WTC11 (cell line): ENCODE measurements around the gene NFS1. TPM values are rescaled to one million over a fixed set of nuclear protein-coding genes. Genes with fewer than 3 reads are reported as not detected.

Source experiments
- ATAC-seq: fragments of 200-7000 bp; cut with Tn5 transposase; 2 replicates; pipeline ENCODE4 v1.10.0; 2021; ENCODE audit warnings: mild to moderate bottlenecking, moderate library complexity
- CTCF ChIA-PET: fragments of 300-600 bp; sonication (Branson Sonifier 250); formaldehyde crosslinking; loops from one replicate; lab custom pipeline; 2021; ENCODE audit warnings: antibody characterized with exemption; lab: Charles Lee
- POLR2A ChIA-PET: fragments of 350-600 bp; sonication (Branson Sonifier 250); formaldehyde crosslinking; loops from one replicate; lab custom pipeline; 2021; ENCODE audit warnings: antibody characterized with exemption; lab: Charles Lee
- DNase-seq: peaks from one replicate; pipeline ENCODE4 v3.0.0; 2021; ENCODE audit warnings: low spot score
- H3K27ac Mint-ChIP-seq: 2 replicates; pipeline ENCODE4 v1.8.0; 2021; ENCODE audit warnings: mixed read lengths
- H3K27me3 Mint-ChIP-seq: 2 replicates; pipeline ENCODE4 v1.8.0; 2021; ENCODE audit warnings: low read depth, mild to moderate bottlenecking, moderate library complexity, mixed read lengths
- H3K36me3 Mint-ChIP-seq: 2 replicates; pipeline ENCODE4 v1.8.0; 2021; ENCODE audit warnings: mixed read lengths
- H3K4me1 Mint-ChIP-seq: 2 replicates; pipeline ENCODE4 v1.8.0; 2022; ENCODE audit warnings: mixed read lengths
- H3K4me3 Mint-ChIP-seq: 2 replicates; pipeline ENCODE4 v1.8.0; 2021; ENCODE audit warnings: mild to moderate bottlenecking, moderate library complexity, mixed read lengths
- H3K9me3 Mint-ChIP-seq: 2 replicates; pipeline ENCODE4 v1.8.0; 2021; ENCODE audit warnings: mixed read lengths
- ARID4B ChIP-seq: sonication (generic); formaldehyde crosslinking; IDR thresholded peaks from 2 replicates; pipeline ENCODE4 v1.8.0; 2023; ENCODE audit warnings: missing genetic modification reagents, mild to moderate bottlenecking, borderline replicate concordance
- ATF3 ChIP-seq: sonication (generic); formaldehyde crosslinking; conservative IDR thresholded peaks from 2 replicates; pipeline ENCODE4 v1.8.1; 2022; ENCODE audit warnings: mild to moderate bottlenecking, missing genetic modification reagents
- E2F5 ChIP-seq: sonication (generic); formaldehyde crosslinking; IDR thresholded peaks from 2 replicates; pipeline ENCODE4 v1.8.1; 2022; ENCODE audit warnings: mild to moderate bottlenecking, moderate library complexity, missing genetic modification reagents
- ELF4 ChIP-seq: sonication (generic); formaldehyde crosslinking; IDR thresholded peaks from 2 replicates; pipeline ENCODE4 v1.8.1; 2022; ENCODE audit warnings: low read depth, mild to moderate bottlenecking, moderate library complexity, missing genetic modification reagents
- FOXJ3 ChIP-seq: sonication (generic); formaldehyde crosslinking; IDR thresholded peaks from 2 replicates; pipeline ENCODE4 v1.9.0; 2021; ENCODE audit warnings: missing genetic modification reagents, mild to moderate bottlenecking, borderline replicate concordance
- FOXP4 ChIP-seq: sonication (generic); formaldehyde crosslinking; IDR thresholded peaks from 2 replicates; pipeline ENCODE4 v1.8.0; 2022; ENCODE audit warnings: mild to moderate bottlenecking, missing genetic modification reagents
- GRHL2 ChIP-seq: fragments of 250-450 bp; sonication (Bioruptor Pico); IDR thresholded peaks from 2 replicates; pipeline ENCODE4 v1.8.0; 2022; ENCODE audit warnings: mild to moderate bottlenecking, moderate library complexity; ENCODE audit not compliant: insufficient replicate concordance, severe bottlenecking
- GTF2I ChIP-seq: fragments of 250-450 bp; sonication (Bioruptor Pico); conservative IDR thresholded peaks from 2 replicates; pipeline ENCODE4 v1.4.0; 2021; ENCODE audit warnings: mild to moderate bottlenecking
- JAZF1 ChIP-seq: fragments of 250-450 bp; sonication (Bioruptor Pico); IDR thresholded peaks from 2 replicates; pipeline ENCODE4 v1.9.0; 2021; ENCODE audit warnings: moderate library complexity, mild to moderate bottlenecking, inconsistent platforms
- NFE2L1 ChIP-seq: sonication (generic); formaldehyde crosslinking; IDR thresholded peaks from 2 replicates; pipeline ENCODE4 v1.8.1; 2023; ENCODE audit warnings: missing genetic modification reagents
- NR2C2 ChIP-seq: sonication (generic); formaldehyde crosslinking; IDR thresholded peaks from 2 replicates; pipeline ENCODE4 v1.8.0; 2022; ENCODE audit warnings: mild to moderate bottlenecking, missing genetic modification reagents
- NR3C1 ChIP-seq: sonication (generic); formaldehyde crosslinking; conservative IDR thresholded peaks from 2 replicates; pipeline ENCODE4 v1.8.1; 2023; ENCODE audit warnings: low read depth, mild to moderate bottlenecking, missing genetic modification reagents
- PRRX2 ChIP-seq: fragments of 250-450 bp; sonication (Bioruptor Pico); IDR thresholded peaks from 2 replicates; pipeline ENCODE4 v1.8.0; 2021; ENCODE audit warnings: mild to moderate bottlenecking
- SOX15 ChIP-seq: fragments of 250-450 bp; sonication (Bioruptor Pico); IDR thresholded peaks from 2 replicates; pipeline ENCODE4 v1.9.0; 2021; ENCODE audit warnings: mild to moderate bottlenecking
- TP53 ChIP-seq: sonication (generic); formaldehyde crosslinking; IDR thresholded peaks from 2 replicates; pipeline ENCODE4 v1.8.1; 2023; ENCODE audit warnings: mild to moderate bottlenecking, missing genetic modification reagents
- ZBTB21 ChIP-seq: sonication (generic); formaldehyde crosslinking; IDR thresholded peaks from 2 replicates; pipeline ENCODE4 v1.8.1; 2023; ENCODE audit warnings: mild to moderate bottlenecking, missing genetic modification reagents, borderline replicate concordance
- ZNF121 ChIP-seq: sonication (generic); formaldehyde crosslinking; IDR thresholded peaks from 2 replicates; pipeline ENCODE4 v1.8.0; 2023; ENCODE audit warnings: missing genetic modification reagents
- ZNF232 ChIP-seq: sonication (generic); formaldehyde crosslinking; IDR thresholded peaks from 2 replicates; pipeline ENCODE4 v1.8.0; 2022; ENCODE audit warnings: mild to moderate bottlenecking, missing genetic modification reagents
- ZNF396 ChIP-seq: fragments of 250-450 bp; sonication (Bioruptor Pico); IDR thresholded peaks from 2 replicates; pipeline ENCODE4 v1.8.0; 2021; ENCODE audit warnings: mild to moderate bottlenecking, moderate library complexity, borderline replicate concordance
- total RNA-seq: library from RNA; stranded (reverse); gene quantifications from 3 replicates; pipeline ENCODE4 v1.2.3, GENCODE V29; 2021
- TF ChIP-seq, protein P1 (sequence below): fragments of 250-450 bp; sonication (Bioruptor Pico); conservative IDR thresholded peaks from 2 replicates; pipeline ENCODE4 v1.9.0; 2021; ENCODE audit warnings: mild to moderate bottlenecking
- TF ChIP-seq, protein P2 (sequence below): fragments of 250-450 bp; sonication (Bioruptor Pico); IDR thresholded peaks from 2 replicates; pipeline ENCODE4 v1.9.0; 2021; ENCODE audit warnings: mild to moderate bottlenecking
- TF ChIP-seq, protein P3 (sequence below): sonication (generic); formaldehyde crosslinking; IDR thresholded peaks from 2 replicates; pipeline ENCODE4 v1.8.1; 2023; ENCODE audit warnings: mild to moderate bottlenecking, missing genetic modification reagents, moderate library complexity
- TF ChIP-seq, protein P4 (sequence below): sonication (generic); formaldehyde crosslinking; IDR thresholded peaks from 2 replicates; pipeline ENCODE4 v1.8.0; 2022; ENCODE audit warnings: mild to moderate bottlenecking, missing genetic modification reagents

The NFS1 gene
- total RNA-seq, 1 experiment from 2014 or later = 36.1 TPM

GRCh38 chr20:35661908-35662307 is 37.2 kb downstream of the NFS1 start:
- H3K4me3 Mint-ChIP-seq = peak overlapping the region; percentile 96
- CTCF ChIA-PET = no interaction called here
- TF ChIP-seq ZNF232 (CRISPR knock-in tag) (no peak), ARID4B (no peak), NFE2L1 (CRISPR knock-in tag) (no peak), ATF3 (CRISPR knock-in tag) (no peak), PRRX2 (no peak)
- no peaks in the 10 kb centered on the region; the same call in 1 of the 2 replicates for H3K36me3 Mint-ChIP-seq
- POLR2A ChIA-PET = no interaction called here
- ATAC-seq = no peak
- H3K27ac Mint-ChIP-seq = peak overlapping the region; percentile 86
- no peaks in the 10 kb centered on the region for H3K9me3 Mint-ChIP-seq
- H3K27me3 Mint-ChIP-seq = no peaks in the 10 kb centered on the region
- H3K4me1 Mint-ChIP-seq = peaks cover 52% of the 10 kb centered on the region
- no peak for DNase-seq

DNA sequence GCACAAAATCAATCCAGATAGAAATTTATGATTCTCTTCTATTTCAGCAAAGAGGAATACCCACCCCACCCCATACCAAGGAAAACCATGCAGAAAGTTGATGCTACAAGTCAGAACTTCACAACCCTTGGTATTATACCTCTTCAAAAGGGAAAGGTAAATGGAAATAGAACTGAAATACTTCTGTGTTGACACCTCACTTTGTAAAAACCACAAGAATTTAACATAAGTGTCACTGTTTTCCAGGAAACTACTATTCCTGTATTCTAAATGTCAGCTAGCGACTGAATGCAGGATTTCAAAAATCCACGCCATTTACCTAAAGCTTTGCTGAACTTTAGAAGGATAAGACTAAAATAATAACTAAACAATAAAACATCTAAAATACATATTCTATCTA is 38.1 kb downstream of the NFS1 start:
- no peaks in the 10 kb centered on the region for H3K9me3 Mint-ChIP-seq
- POLR2A ChIA-PET = interaction anchor here (1.4 kb wide), 1 partner anchor 42 kb away, joined by 4 read pairs; no protein-coding TSS in a partner anchor
- H3K36me3 Mint-ChIP-seq = no peaks in the 10 kb centered on the region; the same call in 1 of the 2 replicates
- no peak overlapping the region for H3K27ac Mint-ChIP-seq
- H3K4me1 Mint-ChIP-seq = peaks cover 52% of the 10 kb centered on the region
- CTCF ChIA-PET = interaction anchor here (1.4 kb wide), 1 partner anchor 42 kb away, joined by 3 read pairs; no protein-coding TSS in a partner anchor
- ATAC-seq (no peak), DNase-seq (no peak)
- no peaks in the 10 kb centered on the region for H3K27me3 Mint-ChIP-seq
- no peak for TF ChIP-seq NR2C2 (CRISPR knock-in tag)
- no peak for TF ChIP-seq NR3C1
- TF ChIP-seq TP53 (CRISPR knock-in tag) = no peak
- TF ChIP-seq FOXJ3 (CRISPR knock-in tag) = no peak
- no peak for TF ChIP-seq JAZF1
- TF ChIP-seq FOXP4 (CRISPR knock-in tag) = no peak
- no peak for TF ChIP-seq ELF4 (CRISPR knock-in tag)
- TF ChIP-seq ZNF396 (CRISPR knock-in tag) = no peak
- TF ChIP-seq GRHL2 (CRISPR knock-in tag) = no peak
- TF ChIP-seq GTF2I (CRISPR knock-in tag) = no peak
- TF ChIP-seq, protein P1, sequence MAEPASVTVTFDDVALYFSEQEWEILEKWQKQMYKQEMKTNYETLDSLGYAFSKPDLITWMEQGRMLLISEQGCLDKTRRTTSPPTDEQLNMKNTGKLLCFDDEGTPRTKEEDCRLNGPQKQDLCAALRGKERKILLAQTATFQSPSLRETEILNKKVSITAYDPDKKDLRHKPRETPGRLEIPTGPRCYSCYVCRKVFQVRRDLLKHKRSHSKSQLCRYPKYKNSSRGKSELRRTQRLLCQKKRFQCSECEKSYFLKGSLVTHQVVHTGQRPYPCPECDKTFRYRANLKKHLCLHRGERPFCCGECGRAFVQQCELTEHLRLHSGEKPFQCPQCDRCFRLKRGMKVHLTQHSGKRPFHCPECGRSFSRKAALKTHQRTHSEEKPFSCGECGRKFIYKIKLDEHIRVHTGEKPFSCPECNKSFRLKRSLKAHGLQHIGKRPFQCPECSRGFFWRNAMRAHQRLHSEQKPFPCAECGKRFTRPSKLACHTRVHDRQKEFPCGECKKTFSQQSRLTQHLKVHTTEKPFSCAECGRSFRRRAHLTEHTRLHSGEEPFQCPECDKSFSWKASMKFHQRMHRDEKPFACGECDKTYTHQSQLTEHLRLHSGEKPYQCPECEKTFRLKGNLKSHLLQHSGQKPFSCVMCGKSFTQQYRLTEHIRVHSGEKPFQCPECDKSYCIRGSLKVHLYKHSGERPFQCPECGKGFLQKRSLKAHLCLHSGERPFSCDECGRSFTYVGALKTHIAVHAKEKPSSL (CRISPR knock-in tag) = no peak
- no peak for TF ChIP-seq SOX15
- TF ChIP-seq PRRX2 = no peak
- TF ChIP-seq ZNF121 = no peak
- no peak for TF ChIP-seq ATF3 (CRISPR knock-in tag)
- no peak for TF ChIP-seq E2F5 (CRISPR knock-in tag)
- TF ChIP-seq, protein P2, sequence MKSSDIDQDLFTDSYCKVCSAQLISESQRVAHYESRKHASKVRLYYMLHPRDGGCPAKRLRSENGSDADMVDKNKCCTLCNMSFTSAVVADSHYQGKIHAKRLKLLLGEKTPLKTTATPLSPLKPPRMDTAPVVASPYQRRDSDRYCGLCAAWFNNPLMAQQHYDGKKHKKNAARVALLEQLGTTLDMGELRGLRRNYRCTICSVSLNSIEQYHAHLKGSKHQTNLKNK (CRISPR knock-in tag) = no peak
- TF ChIP-seq, protein P3, sequence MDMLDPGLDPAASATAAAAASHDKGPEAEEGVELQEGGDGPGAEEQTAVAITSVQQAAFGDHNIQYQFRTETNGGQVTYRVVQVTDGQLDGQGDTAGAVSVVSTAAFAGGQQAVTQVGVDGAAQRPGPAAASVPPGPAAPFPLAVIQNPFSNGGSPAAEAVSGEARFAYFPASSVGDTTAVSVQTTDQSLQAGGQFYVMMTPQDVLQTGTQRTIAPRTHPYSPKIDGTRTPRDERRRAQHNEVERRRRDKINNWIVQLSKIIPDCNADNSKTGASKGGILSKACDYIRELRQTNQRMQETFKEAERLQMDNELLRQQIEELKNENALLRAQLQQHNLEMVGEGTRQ (CRISPR knock-in tag) = no peak
- no peak for TF ChIP-seq ZBTB21 (CRISPR knock-in tag)
- TF ChIP-seq, protein P4, sequence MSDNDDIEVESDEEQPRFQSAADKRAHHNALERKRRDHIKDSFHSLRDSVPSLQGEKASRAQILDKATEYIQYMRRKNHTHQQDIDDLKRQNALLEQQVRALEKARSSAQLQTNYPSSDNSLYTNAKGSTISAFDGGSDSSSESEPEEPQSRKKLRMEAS (CRISPR knock-in tag) = no peak
- peak overlapping the region; percentile 96 for H3K4me3 Mint-ChIP-seq
